H1 (cell line): Measurements from ENCODE around the gene WNT7A. TPM values are rescaled to one million over a fixed set of nuclear protein-coding genes. Genes with fewer than 3 reads are reported as not detected.

ENCODE experiments used
- CTCF ChIA-PET: fragments of 300-600 bp; sonication (Branson Sonifier 250); formaldehyde crosslinking; loops from one replicate; lab custom pipeline; 2021; ENCODE audit not compliant: partially characterized antibody; lab: Charles Lee
- POLR2A ChIA-PET: fragments of 300-600 bp; sonication (Branson Sonifier 250); formaldehyde crosslinking; loops from one replicate; lab custom pipeline; 2021; ENCODE audit warnings: inconsistent platforms; ENCODE audit not compliant: partially characterized antibody; lab: Charles Lee
- DNase-seq, 2 experiments: peaks; one replicate each; pipeline versions ENCODE4 v3.0.0 to v3.0.0-alpha.2; 2010 to 2022; ENCODE audit warnings: low spot score in 2 of 2, low read depth in 1 of 2, mixed read lengths in 1 of 2
- FAIRE-seq: peaks from 2 replicates; lab custom pipeline; 2011; peaks lifted over from hg19 to GRCh38; lab: Jason Lieb, UNC
- H2AFZ ChIP-seq: 2 replicates; pipeline ENCODE4 v1.8.1; 2012; ENCODE audit warnings: low read length, inconsistent platforms
- H2AK5ac ChIP-seq: 2 replicates; pipeline ENCODE4 v1.6.1; 2013; ENCODE audit warnings: low read depth, low read length
- H2BK120ac ChIP-seq: replicated peaks from 2 replicates; pipeline ENCODE3; 2013; ENCODE audit warnings: low read depth, low read length, inconsistent platforms
- H2BK12ac ChIP-seq: 2 replicates; pipeline ENCODE4 v1.6.1; 2013; ENCODE audit warnings: low read depth, low read length
- H2BK15ac ChIP-seq: 2 replicates; pipeline ENCODE4 v1.6.1; 2013; ENCODE audit warnings: low read length
- H2BK20ac ChIP-seq: 2 replicates; pipeline ENCODE4 v1.6.1; 2013; ENCODE audit warnings: low read length
- H2BK5ac ChIP-seq: 2 replicates; pipeline ENCODE4 v1.6.1; 2013; ENCODE audit warnings: low read depth, low read length
- H3K14ac ChIP-seq: 2 replicates; pipeline ENCODE4 v1.6.1; 2013; ENCODE audit warnings: inconsistent platforms; ENCODE audit not compliant: insufficient read length
- H3K18ac ChIP-seq: 2 replicates; pipeline ENCODE4 v1.6.1; 2013; ENCODE audit warnings: low read length; ENCODE audit errors: extremely low read depth
- H3K23ac ChIP-seq: 2 replicates; pipeline ENCODE4 v1.6.1; 2013; ENCODE audit warnings: inconsistent platforms; ENCODE audit not compliant: insufficient read length
- H3K23me2 ChIP-seq: 2 replicates; pipeline ENCODE4 v1.6.1; 2013; ENCODE audit warnings: low read depth, low read length
- H3K27ac ChIP-seq: 2 replicates; pipeline ENCODE4 v1.6.1; 2011; ENCODE audit warnings: low read depth, low read length, inconsistent platforms
- H3K27me3 ChIP-seq, 4 experiments: replicated peaks in 1 of 4; 1 replicate in 1 of 4; 2 replicates in 3 of 4; pipeline versions ENCODE4 v1.6.1 to v1.8.1; 2011 to 2013; ENCODE audit warnings: low read length in 3 of 4, mild to moderate bottlenecking in 3 of 4, inconsistent platforms in 2 of 4, mixed read lengths in 2 of 4, moderate library complexity in 1 of 4; ENCODE audit not compliant: control insufficient read depth in 3 of 4, insufficient read depth in 3 of 4; ENCODE audit errors: extremely low read depth in 1 of 4
- H3K36me3 ChIP-seq, 4 experiments: 2 replicates each; pipeline versions ENCODE4 v1.6.1 to v1.8.1; 2011 to 2013; ENCODE audit warnings: mild to moderate bottlenecking in 4 of 4, low read length in 3 of 4, moderate library complexity in 2 of 4, control low read depth in 1 of 4, inconsistent platforms in 1 of 4; ENCODE audit not compliant: insufficient read depth in 4 of 4, control insufficient read depth in 2 of 4
- H3K4ac ChIP-seq: replicated peaks from 2 replicates; pipeline ENCODE3; 2013; ENCODE audit warnings: low read length, low read depth, mixed read lengths, inconsistent platforms; ENCODE audit not compliant: insufficient read length
- H3K4me1 ChIP-seq, 4 experiments: replicated peaks in 1 of 4; 1 replicate in 1 of 4; 2 replicates in 3 of 4; pipeline versions ENCODE4 v1.6.1 to v1.8.1; 2011 to 2013; ENCODE audit warnings: low read length in 3 of 4, inconsistent platforms in 2 of 4, mixed read lengths in 1 of 4; ENCODE audit not compliant: insufficient read depth in 4 of 4, control insufficient read depth in 3 of 4
- H3K4me2 ChIP-seq, 2 experiments: 2 replicates each; pipeline versions ENCODE4 v1.6.1 to v1.8.1; 2011 to 2013; ENCODE audit warnings: low read depth in 2 of 2, low read length in 2 of 2, control low read depth in 1 of 2, inconsistent platforms in 1 of 2, mild to moderate bottlenecking in 1 of 2; ENCODE audit not compliant: insufficient read depth in 1 of 2
- H3K4me3 ChIP-seq, 4 experiments: fragments of 200-600, 300-600 bp in 1 of 4; sonication (generic), shearing (Covaris generic), sonication (Bioruptor Twin) in 1 of 4; 2 replicates each; pipeline versions ENCODE4 v1.5.1 to v1.8.1; 2011 to 2016; ENCODE audit warnings: low read length in 4 of 4, low read depth in 3 of 4, control low read depth in 2 of 4, inconsistent platforms in 2 of 4, mild to moderate bottlenecking in 2 of 4, mixed read lengths in 1 of 4, moderate library complexity in 1 of 4; ENCODE audit not compliant: insufficient read depth in 2 of 4; ENCODE audit errors: extremely low read depth in 1 of 4
- H3K56ac ChIP-seq: replicated peaks from 2 replicates; pipeline ENCODE3; 2013; ENCODE audit warnings: low read depth, mild to moderate bottlenecking, mixed read lengths, low read length, inconsistent platforms; ENCODE audit not compliant: insufficient read length
- H3K79me1 ChIP-seq: 2 replicates; pipeline ENCODE4 v1.6.1; 2013; ENCODE audit warnings: low read depth, low read length, control low read depth
- H3K79me2 ChIP-seq, 2 experiments: 2 replicates each; pipeline versions ENCODE4 v1.6.1 to v1.8.1; 2012 to 2013; ENCODE audit warnings: low read length in 2 of 2, mild to moderate bottlenecking in 2 of 2, inconsistent platforms in 1 of 2; ENCODE audit not compliant: insufficient read depth in 2 of 2, control insufficient read depth in 1 of 2
- H3K9ac ChIP-seq, 4 experiments: replicated peaks in 1 of 4; 1 replicate in 1 of 4; 2 replicates in 3 of 4; pipeline versions ENCODE4 v1.6.1 to v1.8.1; 2011 to 2013; ENCODE audit warnings: low read depth in 3 of 4, low read length in 3 of 4, control low read depth in 2 of 4, mild to moderate bottlenecking in 2 of 4, moderate library complexity in 2 of 4, inconsistent platforms in 1 of 4; ENCODE audit errors: extremely low read depth in 1 of 4
- H3K9me3 ChIP-seq, 2 experiments: 2 replicates each; pipeline versions ENCODE4 v1.6.1 to v1.8.1; 2012 to 2013; ENCODE audit warnings: mild to moderate bottlenecking in 2 of 2, moderate library complexity in 2 of 2, control low read depth in 1 of 2, inconsistent platforms in 1 of 2, low read depth in 1 of 2, low read length in 1 of 2, mixed read lengths in 1 of 2; ENCODE audit not compliant: insufficient read depth in 2 of 2
- H4K20me1 ChIP-seq, 2 experiments: replicated peaks in 1 of 2; 2 replicates each; pipeline versions ENCODE3 to v1.8.1; 2011 to 2013; ENCODE audit warnings: inconsistent platforms in 2 of 2, low read length in 2 of 2, mild to moderate bottlenecking in 1 of 2; ENCODE audit not compliant: insufficient read depth in 2 of 2, control insufficient read depth in 1 of 2
- H4K5ac ChIP-seq: 2 replicates; pipeline ENCODE4 v1.6.1; 2013; ENCODE audit warnings: low read length, low read depth, mixed read lengths, inconsistent platforms; ENCODE audit not compliant: insufficient read length
- H4K8ac ChIP-seq: 2 replicates; pipeline ENCODE4 v1.8.0; 2013; ENCODE audit warnings: mild to moderate bottlenecking, moderate library complexity, low read length, inconsistent platforms; ENCODE audit not compliant: insufficient read depth; ENCODE audit errors: extremely low read depth
- H4K91ac ChIP-seq: replicated peaks from 2 replicates; pipeline ENCODE3; 2013; ENCODE audit warnings: low read length, mixed read lengths, inconsistent platforms; ENCODE audit not compliant: insufficient read length
- ATF2 ChIP-seq: IDR thresholded peaks from 2 replicates; pipeline ENCODE4 v1.6.1; 2012; ENCODE audit warnings: low read length, inconsistent platforms
- CBX5 ChIP-seq: fragments of 300-800, 300-1000 bp; sonication (generic); IDR thresholded peaks from 2 replicates; pipeline ENCODE4 v1.7.1; 2016; ENCODE audit warnings: antibody characterized with exemption, low read length, low read depth
- FOSL1 ChIP-seq: IDR thresholded peaks from 2 replicates; pipeline ENCODE4 v1.6.1; 2011; ENCODE audit warnings: mild to moderate bottlenecking, low read depth, low read length, moderate library complexity; ENCODE audit not compliant: insufficient read depth
- GTF2F1 ChIP-seq: IDR thresholded peaks from 2 replicates; pipeline ENCODE4 v1.6.1; 2012; ENCODE audit warnings: low read depth, low read length, improper control_type of control experiment, borderline replicate concordance
- JUN ChIP-seq: IDR thresholded peaks from 2 replicates; pipeline ENCODE4 v1.6.1; 2011; ENCODE audit warnings: low read depth, mild to moderate bottlenecking, improper control_type of control experiment, low read length
- JUND ChIP-seq: IDR thresholded peaks from 2 replicates; pipeline ENCODE4 v1.6.1; 2011; ENCODE audit warnings: mild to moderate bottlenecking, improper control_type of control experiment, low read length
- KDM5A ChIP-seq: fragments of 200-600 bp; IDR thresholded peaks from 2 replicates; pipeline ENCODE4 v1.7.1; 2012; ENCODE audit warnings: mild to moderate bottlenecking, low read length, inconsistent platforms, mixed read lengths
- NANOG ChIP-seq: IDR thresholded peaks from 2 replicates; pipeline ENCODE4 v1.6.1; 2011; ENCODE audit warnings: low read length, low read depth, mild to moderate bottlenecking, inconsistent platforms; ENCODE audit not compliant: insufficient read depth, poor library complexity, severe bottlenecking
- SRF ChIP-seq: IDR thresholded peaks from 2 replicates; pipeline ENCODE4 v1.6.1; 2011; ENCODE audit warnings: mild to moderate bottlenecking, low read depth, low read length, moderate library complexity
- TAF1 ChIP-seq: IDR thresholded peaks from 2 replicates; pipeline ENCODE4 v1.6.1; 2011; ENCODE audit warnings: mild to moderate bottlenecking, low read depth, low read length
- ZNF274 ChIP-seq: IDR thresholded peaks from 2 replicates; pipeline ENCODE4 v1.7.0; 2012; ENCODE audit warnings: low read length, borderline replicate concordance; ENCODE audit errors: extremely low read depth
- WGBS, 2 experiments: shearing (Covaris generic) in 1 of 2; methylation state at CpG; one replicate each; pipeline versions ENCODE4 v1.1.6 to v1.1.7; 2013 to 2015; ENCODE audit warnings: low lambda C conversion rate in 2 of 2, mixed read lengths in 2 of 2, inconsistent platforms in 1 of 2, low coverage in 1 of 2, missing lambda C conversion rate in 1 of 2; ENCODE audit not compliant: insufficient replicate concordance in 2 of 2, insufficient coverage in 1 of 2, insufficient read length in 1 of 2; ENCODE audit errors: extremely low coverage in 1 of 2, missing lambda C conversion rate in 1 of 2; 5-methylcytosine and 5-hydroxymethylcytosine counted together
- polyA plus RNA-seq, 7 experiments: library from polyadenylated mRNA; depleted of rRNA in 3 of 7; stranded (reverse) in 5 of 7; unstranded in 2 of 7; fragments of >200 nt in 5 of 7; fragments of 200-250 nt in 2 of 7; gene quantifications; 1 replicate in 5 of 7; 2 replicates in 1 of 7; 4 replicates in 1 of 7; pipeline versions ENCODE4 v1.2.1 to v1.2.3, GENCODE V29; 2011 to 2013; ENCODE audit warnings: missing spikeins in 2 of 7, mixed read lengths in 2 of 7
- total RNA-seq: library from RNA; stranded (reverse); fragmentation: NEBNext Ultra II Directional; extraction: Animal tissue kit (Norgen Biotek cat#: 25700); gene quantifications from 2 replicates; pipeline ENCODE4 v1.2.1, GENCODE V29; 2021
- TF ChIP-seq, protein P1 (sequence below): IDR thresholded peaks from 2 replicates; pipeline ENCODE4 v1.6.1; 2012; ENCODE audit warnings: inconsistent platforms

WNT7A gene
- total and polyA plus RNA-seq, 2 of the 8 experiments (the other 6 are each of a cell fraction or from before 2014, with no cell fraction given), result 0.02 TPM; not detected in 1

- CTCF ChIA-PET, result interaction anchor here (0.8 to 3.8 kb wide), 11 partner anchors 9 to 342 kb away, joined by 3 to 21 read pairs (median 4); partner anchors contain the start of gene WNT7A
- no peak overlapping the region for H3K4me3 ChIP-seq
- TF ChIP-seq NANOG, result no peak
- no peak for TF ChIP-seq ZNF274
- TF ChIP-seq, protein P1, sequence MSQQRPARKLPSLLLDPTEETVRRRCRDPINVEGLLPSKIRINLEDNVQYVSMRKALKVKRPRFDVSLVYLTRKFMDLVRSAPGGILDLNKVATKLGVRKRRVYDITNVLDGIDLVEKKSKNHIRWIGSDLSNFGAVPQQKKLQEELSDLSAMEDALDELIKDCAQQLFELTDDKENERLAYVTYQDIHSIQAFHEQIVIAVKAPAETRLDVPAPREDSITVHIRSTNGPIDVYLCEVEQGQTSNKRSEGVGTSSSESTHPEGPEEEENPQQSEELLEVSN, result no peak
- no peak for TF ChIP-seq JUND
- TF ChIP-seq FOSL1, result no peak
- no peak for TF ChIP-seq TAF1
- TF ChIP-seq CBX5, result no peak
- TF ChIP-seq SRF, result no peak
- no peak for TF ChIP-seq ATF2
- TF ChIP-seq JUN, result no peak
- TF ChIP-seq KDM5A, result no peak
- TF ChIP-seq GTF2F1, result no peak
Measured at GRCh38 chr3:13838421-13838820, 41.5 kb downstream of the WNT7A start.

More at GRCh38 chr3:13838421-13838820, 41.5 kb downstream of the WNT7A start:
- Histone ChIP-seq H3K27ac (no peak overlapping the region), H3K4ac (no peak overlapping the region), H3K9me3 (no peaks in the 10 kb centered on the region), H3K79me2 (no peaks in the 10 kb centered on the region), H3K36me3 (no peaks in the 10 kb centered on the region), H2BK20ac (no peak overlapping the region), H2BK5ac (no peak overlapping the region), H2BK15ac (no peak overlapping the region), H4K8ac (no peak overlapping the region), H2AK5ac (no peak overlapping the region), H4K91ac (no peak overlapping the region), H4K20me1 (no peaks in the 10 kb centered on the region), H3K4me1 (no peaks in the 10 kb centered on the region), H3K23me2 (peaks cover 2% of the 10 kb centered on the region; the same call in 1 of the 2 replicates), H3K14ac (no peak overlapping the region), H3K4me2 (no peak overlapping the region), H2BK12ac (no peak overlapping the region), H2AFZ (no peak overlapping the region), H3K18ac (no peak overlapping the region), H3K27me3 (no peaks in the 10 kb centered on the region), H2BK120ac (no peak overlapping the region), H3K23ac (no peak overlapping the region), H4K5ac (no peak overlapping the region), H3K79me1 (no peaks in the 10 kb centered on the region), H3K9ac (no peak overlapping the region), H3K56ac (no peak overlapping the region)
- WGBS, 2 experiments, result 84% methylated on average over 4 of the region's 4 CpGs; no CpG with 5 or more reads in 1 of the 2 experiments
- FAIRE-seq (no peak), DNase-seq (no peak)
- POLR2A ChIA-PET, result no interaction called here
